Measurements from ENCODE around the gene PLCG2. TPM values are rescaled to one million over a fixed set of nuclear protein-coding genes. Genes with fewer than 3 reads are reported as not detected.

The PLCG2 gene
- total RNA-seq, 1 experiment from 2014 or later = 14.4 TPM

- BruUV-seq (replicated peaks) = no TSS peak
Observed at GRCh38 chr16:81926036-81926435, 146.9 kb downstream of the PLCG2 start.

GRCh38 chr16:81927561-81928185 is 148.6 kb downstream of the PLCG2 start:
- Mint-ChIP-seq H3K4me1 (ENCODE audit: low read depth, unreplicated experiment) (no peaks in the 10 kb centered on the region), H3K27ac (ENCODE audit: unreplicated experiment) (no peak overlapping the region), H3K9me3 (ENCODE audit: unreplicated experiment) (no peaks in the 10 kb centered on the region), H3K27me3 (ENCODE audit: insufficient read depth, unreplicated experiment) (no peaks in the 10 kb centered on the region), H3K36me3 (ENCODE audit: insufficient read depth, unreplicated experiment) (no peaks in the 10 kb centered on the region), H3K4me3 (ENCODE audit: unreplicated experiment) (no peak overlapping the region)
- Histone ChIP-seq H3K4me3 (ENCODE audit: low read depth, low read length) (no peak overlapping the region), H3K9me3 (no peaks in the 10 kb centered on the region), H3K36me3 (ENCODE audit: control insufficient read depth, insufficient read depth, low read length) (no peaks in the 10 kb centered on the region; the same call in 1 of the 2 replicates), H3K4me1 (no peaks in the 10 kb centered on the region), H3K27me3 (replicated peaks; ENCODE audit: control insufficient read depth, insufficient read depth, low read length) (no peaks in the 10 kb centered on the region)
- intact Hi-C loops (cut with micrococcal nuclease; ENCODE audit: unreplicated experiment) = no loop called here
- TF ChIP-seq, protein P1, sequence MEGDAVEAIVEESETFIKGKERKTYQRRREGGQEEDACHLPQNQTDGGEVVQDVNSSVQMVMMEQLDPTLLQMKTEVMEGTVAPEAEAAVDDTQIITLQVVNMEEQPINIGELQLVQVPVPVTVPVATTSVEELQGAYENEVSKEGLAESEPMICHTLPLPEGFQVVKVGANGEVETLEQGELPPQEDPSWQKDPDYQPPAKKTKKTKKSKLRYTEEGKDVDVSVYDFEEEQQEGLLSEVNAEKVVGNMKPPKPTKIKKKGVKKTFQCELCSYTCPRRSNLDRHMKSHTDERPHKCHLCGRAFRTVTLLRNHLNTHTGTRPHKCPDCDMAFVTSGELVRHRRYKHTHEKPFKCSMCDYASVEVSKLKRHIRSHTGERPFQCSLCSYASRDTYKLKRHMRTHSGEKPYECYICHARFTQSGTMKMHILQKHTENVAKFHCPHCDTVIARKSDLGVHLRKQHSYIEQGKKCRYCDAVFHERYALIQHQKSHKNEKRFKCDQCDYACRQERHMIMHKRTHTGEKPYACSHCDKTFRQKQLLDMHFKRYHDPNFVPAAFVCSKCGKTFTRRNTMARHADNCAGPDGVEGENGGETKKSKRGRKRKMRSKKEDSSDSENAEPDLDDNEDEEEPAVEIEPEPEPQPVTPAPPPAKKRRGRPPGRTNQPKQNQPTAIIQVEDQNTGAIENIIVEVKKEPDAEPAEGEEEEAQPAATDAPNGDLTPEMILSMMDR (IDR thresholded peaks at IDR 0.05; ENCODE audit: insufficient read depth in 1 of 2, low read depth in 1 of 2, low read length in 1 of 2, severe bottlenecking in 1 of 2, unreplicated experiment in 1 of 2) = no peak
- no TSS peak for BruUV-seq (replicated peaks)
- ChIA-PET POLR2A (no interaction called here), CTCF (no interaction called here)
- DNase-seq = no peak

More at GRCh38 chr16:81926036-81926435, 146.9 kb downstream of the PLCG2 start:
- no peaks in the 10 kb centered on the region for H3K4me1 ChIP-seq
- Mint-ChIP-seq H3K4me3 (ENCODE audit: unreplicated experiment) (no peak overlapping the region), H3K4me1 (ENCODE audit: low read depth, unreplicated experiment) (no peaks in the 10 kb centered on the region), H3K27me3 (ENCODE audit: insufficient read depth, unreplicated experiment) (no peaks in the 10 kb centered on the region), H3K36me3 (ENCODE audit: insufficient read depth, unreplicated experiment) (no peaks in the 10 kb centered on the region), H3K27ac (ENCODE audit: unreplicated experiment) (no peak overlapping the region), H3K9me3 (ENCODE audit: unreplicated experiment) (no peaks in the 10 kb centered on the region)
- TF ChIP-seq, protein P1 (IDR thresholded peaks at IDR 0.05; ENCODE audit: insufficient read depth in 1 of 2, low read depth in 1 of 2, low read length in 1 of 2, severe bottlenecking in 1 of 2, unreplicated experiment in 1 of 2) = no peak
- H3K27me3 ChIP-seq (replicated peaks; ENCODE audit: control insufficient read depth, insufficient read depth, low read length) = no peaks in the 10 kb centered on the region
- intact Hi-C loops (cut with micrococcal nuclease; ENCODE audit: unreplicated experiment) = no loop called here
- H3K9me3 ChIP-seq = no peaks in the 10 kb centered on the region
- peak in 1 of 2 experiments; percentile 18 for DNase-seq
- no peak overlapping the region for H3K4me3 ChIP-seq (ENCODE audit: low read depth, low read length)
- ChIA-PET POLR2A (no interaction called here), CTCF (no interaction called here)
- no peaks in the 10 kb centered on the region; the same call in 1 of the 2 replicates for H3K36me3 ChIP-seq (ENCODE audit: control insufficient read depth, insufficient read depth, low read length)

DNA sequence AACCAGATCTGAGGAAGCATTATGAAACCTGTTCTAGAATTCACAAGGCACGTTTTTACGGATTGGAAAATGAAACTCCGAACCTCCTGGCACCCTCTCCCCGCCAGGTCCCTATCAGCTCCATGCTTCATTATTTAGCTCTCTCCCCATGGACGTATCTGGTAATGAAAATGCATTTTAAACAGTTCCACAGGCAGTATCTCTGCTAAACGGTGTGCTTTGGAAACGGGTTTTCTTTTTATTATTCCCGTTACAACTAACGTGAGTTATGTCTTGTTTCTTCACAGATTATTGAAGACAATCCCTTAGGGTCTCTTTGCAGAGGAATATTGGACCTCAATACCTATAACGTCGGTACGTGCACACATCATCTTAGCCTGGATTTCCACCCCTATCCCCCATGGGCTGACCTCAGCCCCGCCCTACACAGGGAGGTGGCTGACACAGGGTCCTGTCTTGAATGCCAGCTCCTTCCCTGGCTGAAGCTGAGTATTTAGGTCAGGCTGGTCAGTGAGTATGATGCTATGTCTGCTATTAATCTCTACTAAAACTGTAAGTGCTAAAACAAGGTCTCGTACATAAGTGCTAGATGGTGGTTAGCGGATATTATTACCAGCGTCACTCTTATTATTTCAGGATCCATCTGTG is 149.3 kb downstream of the PLCG2 start:
- CTCF ChIA-PET = no interaction called here
- H3K4me3 Mint-ChIP-seq (ENCODE audit: unreplicated experiment) = no peak overlapping the region
- H3K36me3 Mint-ChIP-seq (ENCODE audit: insufficient read depth, unreplicated experiment) = no peaks in the 10 kb centered on the region
- no peak overlapping the region for H3K27ac Mint-ChIP-seq (ENCODE audit: unreplicated experiment)
- H3K9me3 Mint-ChIP-seq (ENCODE audit: unreplicated experiment) = no peaks in the 10 kb centered on the region
- no peak for DNase-seq
- Histone ChIP-seq H3K4me3 (ENCODE audit: low read depth, low read length) (no peak overlapping the region), H3K4me1 (no peaks in the 10 kb centered on the region), H3K36me3 (ENCODE audit: control insufficient read depth, insufficient read depth, low read length) (no peaks in the 10 kb centered on the region), H3K9me3 (no peaks in the 10 kb centered on the region), H3K27me3 (replicated peaks; ENCODE audit: control insufficient read depth, insufficient read depth, low read length) (no peaks in the 10 kb centered on the region)
- TF ChIP-seq, protein P1 (IDR thresholded peaks at IDR 0.05; ENCODE audit: insufficient read depth in 1 of 2, low read depth in 1 of 2, low read length in 1 of 2, severe bottlenecking in 1 of 2, unreplicated experiment in 1 of 2) = no peak
- POLR2A ChIA-PET = no interaction called here
- intact Hi-C loops (cut with micrococcal nuclease; ENCODE audit: unreplicated experiment) = no loop called here
- BruUV-seq (replicated peaks) = no TSS peak
- H3K27me3 Mint-ChIP-seq (ENCODE audit: insufficient read depth, unreplicated experiment) = no peaks in the 10 kb centered on the region
- no peaks in the 10 kb centered on the region for H3K4me1 Mint-ChIP-seq (ENCODE audit: low read depth, unreplicated experiment)

All from Caco-2 (cell line).